Adrenal gland (tissue), 12 donors: ENCODE measurements around the gene DNAH9. TPM values are rescaled to one million over a fixed set of nuclear protein-coding genes. Genes with fewer than 3 reads are reported as not detected.

Experiments used
- DNase-seq, 7 donors: peaks; one replicate each; pipeline ENCODE4 v3.0.0-alpha.2; 2019 to 2020
- H3K27ac ChIP-seq, 5 donors: fragments of 200-600 bp; sonication (generic) in 4 of 5; 1 replicate in 3 of 5; 2 replicates in 2 of 5; pipeline versions ENCODE4 v1.5.1 to v1.8.0; 2016 to 2020; ENCODE audit warnings: mild to moderate bottlenecking in 1 of 5
- H3K27me3 ChIP-seq: fragments of 200-600 bp; 2 replicates; pipeline ENCODE4 v1.8.0; 2021
- H3K36me3 ChIP-seq, 2 donors: fragments of 200-600 bp; replicated peaks in 1 of 2; 1 replicate in 1 of 2; 2 replicates in 1 of 2; pipeline versions ENCODE4 v1.5.1 to v1.8.0; 2018 to 2022
- H3K4me1 ChIP-seq, 2 donors: fragments of 200-600 bp; replicated peaks in 1 of 2; 1 replicate in 1 of 2; 2 replicates in 1 of 2; pipeline versions ENCODE4 v1.5.1 to v1.8.0; 2018 to 2021
- H3K4me3 ChIP-seq, 4 donors: fragments of 200-600 bp; sonication (generic) in 3 of 4; one replicate each; pipeline ENCODE4 v1.5.1; 2016 to 2018
- H3K9me3 ChIP-seq, 3 donors: fragments of 200-600 bp; sonication (generic) in 1 of 3; replicated peaks in 1 of 3; 1 replicate in 2 of 3; 2 replicates in 1 of 3; pipeline versions ENCODE4 v1.5.1 to v1.8.0; 2016 to 2021
- CTCF ChIP-seq, 6 experiments: fragments of 450-650 bp in 4 of 6; fragments of 200-600 bp in 2 of 6; sonication (generic) in 1 of 6; IDR thresholded peaks; 1 replicate in 5 of 6; 2 replicates in 1 of 6; pipeline versions ENCODE4 v1.5.1 to v1.8.0; 2016 to 2021; ENCODE audit warnings: antibody characterized with exemption in 6 of 6, mild to moderate bottlenecking in 2 of 6, moderate library complexity in 1 of 6
- POLR2A ChIP-seq, 2 donors: fragments of 450-650 bp; IDR thresholded peaks; one replicate each; pipeline ENCODE4 v1.6.1; 2017; ENCODE audit warnings: antibody characterized with exemption in 2 of 2, mild to moderate bottlenecking in 2 of 2, moderate library complexity in 1 of 2
- WGBS, 4 donors: extraction: QIAGEN DNeasy Blood & Tissue Kit in 2 of 4; methylation state at CpG; one replicate each; pipeline versions ENCODE4 v1.1.5 to v1.1.7; 2013 to 2017; 5-methylcytosine and 5-hydroxymethylcytosine counted together
- intact Hi-C, 2 donors: fragments of 100-400 bp; cut with DNase I; formaldehyde crosslinking; loops; one replicate each; pipeline versions ENCODE4 v1.14.1 to v1.15.0; 2022 to 2023
- polyA plus RNA-seq, 3 donors: library from polyadenylated mRNA; stranded (reverse); fragments of 200-250 nt in 2 of 3; fragments of 350-450 nt in 1 of 3; fragmentation: Illumina TruSeq in 1 of 3; extraction: RNeasy Lipid Tissue Mini Kit (QIAGEN cat#74804) in 1 of 3; gene quantifications; one replicate each; pipeline ENCODE4 v1.2.3, GENCODE V29; 2013 to 2014
- total RNA-seq, 9 donors: library from RNA; depleted of rRNA in 4 of 9; stranded (reverse); fragments of >200 nt in 4 of 9; fragments of 120-200 nt in 1 of 9; fragmentation: NEBNext Ultra II Directional in 1 of 9; extraction: Animal tissue kit (Norgen Biotek cat#: 25700) in 1 of 9; gene quantifications; one replicate each; pipeline versions ENCODE4 v1.1.0 to v1.2.4, GENCODE V29; 2013 to 2023
- donor health status: healthy with polysubstance abuse.
- donor health status: Bipolar disorder and iron deficiency.
- donor health status: DM: yes; HTN: yes; CAD: no.
- donor health status: DM: no; HTN: no; CAD: no.
- donor health status: DM: no; HTN: no; CAD: no.
- donor health status: DM: yes; HTN: yes; CAD: no.

The DNAH9 gene
- total and polyA plus RNA-seq, 12 donors = 0.28 to 3.5 (median 1.2) TPM

GRCh38 chr17:11744696-11745095 lies 146.4 kb downstream of the DNAH9 start:
- Histone ChIP-seq H3K27me3 (no peaks in the 10 kb centered on the region), H3K36me3 (no peaks in the 10 kb centered on the region), H3K9me3 (no peaks in the 10 kb centered on the region), H3K4me1 (no peaks in the 10 kb centered on the region), H3K4me3 (no peak overlapping the region), H3K27ac (no peak overlapping the region)
- 90 to 94% (median 93%) methylated on average over 7 to 11 of the region's 11 CpGs for WGBS, 4 donors
- intact Hi-C loops = no loop called here
- DNase-seq = no peak
- no peak for TF ChIP-seq POLR2A (IDR thresholded peaks at IDR 0.05)
- no peak for TF ChIP-seq CTCF (IDR thresholded peaks at IDR 0.05)

- intact Hi-C loops = no loop called here
- H3K36me3 ChIP-seq = no peaks in the 10 kb centered on the region
- TF ChIP-seq CTCF (IDR thresholded peaks at IDR 0.05) (no peak), POLR2A (IDR thresholded peaks at IDR 0.05) (no peak)
- 78 to 90% (median 85%) methylated on average over 4 to 7 of the region's 7 CpGs for WGBS, 4 donors
- H3K4me3 ChIP-seq = no peak overlapping the region
- no peak for DNase-seq
- no peaks in the 10 kb centered on the region for H3K27me3 ChIP-seq
- no peaks in the 10 kb centered on the region for H3K4me1 ChIP-seq
- H3K27ac ChIP-seq = no peak overlapping the region
- no peaks in the 10 kb centered on the region for H3K9me3 ChIP-seq
Observed at GRCh38 chr17:11747441-11747840, 149.2 kb downstream of the DNAH9 start.

- H3K36me3 ChIP-seq = no peaks in the 10 kb centered on the region
- H3K4me3 ChIP-seq = no peak overlapping the region
- H3K9me3 ChIP-seq = no peaks in the 10 kb centered on the region
- no peaks in the 10 kb centered on the region for H3K27me3 ChIP-seq
- 25 to 59% (median 39%) methylated on average over 2 to 5 of the region's 5 CpGs for WGBS, 4 donors
- DNase-seq = no peak
- H3K4me1 ChIP-seq = no peaks in the 10 kb centered on the region
- no peak for TF ChIP-seq CTCF (IDR thresholded peaks at IDR 0.05)
- TF ChIP-seq POLR2A (IDR thresholded peaks at IDR 0.05) = no peak
- intact Hi-C loops = no loop called here
- H3K27ac ChIP-seq = no peak overlapping the region
Observed at GRCh38 chr17:11757815-11758214, 159.5 kb downstream of the DNAH9 start.

GRCh38 chr17:11768106-11768505 lies 169.8 kb downstream of the DNAH9 start:
- intact Hi-C loops = no loop called here
- WGBS, 4 donors = 81 to 87% (median 85%) methylated on average over 9 to 11 of the region's 11 CpGs
- TF ChIP-seq CTCF (IDR thresholded peaks at IDR 0.05) = no peak
- TF ChIP-seq POLR2A (IDR thresholded peaks at IDR 0.05) = no peak
- Histone ChIP-seq H3K36me3 (no peaks in the 10 kb centered on the region), H3K4me1 (no peaks in the 10 kb centered on the region), H3K4me3 (no peak overlapping the region), H3K27me3 (no peaks in the 10 kb centered on the region), H3K9me3 (no peaks in the 10 kb centered on the region), H3K27ac (no peak overlapping the region)
- no peak for DNase-seq
